ENCODE data around the gene ZFP30. TPM values are rescaled to one million over a fixed set of nuclear protein-coding genes. Genes with fewer than 3 reads are reported as not detected.

ZFP30 gene
- total and polyA plus RNA-seq, 10 of the 15 experiments (the other 5 are each of a cell fraction or from before 2014, with no cell fraction given) = 1.4 to 12.8 (median 5.7) TPM

DNA sequence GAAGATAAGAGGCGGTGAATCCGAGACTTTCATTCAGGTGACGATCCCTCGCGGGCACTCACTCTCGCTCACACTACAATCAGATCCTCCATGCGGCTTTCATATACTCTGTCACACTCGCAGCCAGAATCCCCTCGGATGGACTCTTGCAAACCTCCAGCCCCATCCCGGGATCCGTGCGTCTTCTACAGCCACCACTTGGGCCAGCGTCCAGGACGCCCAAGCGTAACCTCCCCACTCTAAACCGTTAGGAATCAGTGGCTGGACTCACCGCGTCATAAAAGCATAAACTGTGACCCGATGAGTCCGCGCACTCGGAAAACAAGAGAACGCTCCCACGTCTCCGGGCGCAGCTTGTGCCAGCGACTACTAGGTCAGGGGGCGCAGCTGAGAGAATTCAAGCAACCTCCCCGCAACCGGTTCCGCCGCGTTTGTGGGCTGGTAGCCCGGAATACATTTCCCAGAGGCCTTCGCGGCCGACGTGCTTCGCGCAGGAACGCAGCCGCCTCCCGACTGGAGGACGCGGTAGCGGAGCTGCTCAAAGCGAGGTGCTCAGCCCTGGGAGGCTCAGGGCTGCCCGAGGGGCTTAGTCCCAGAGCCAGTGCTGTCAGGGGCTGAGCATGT, 36.7 kb upstream of the ZFP30 start:
- H3K27ac ChIP-seq (ENCODE audit: control insufficient read depth, insufficient read depth) = no peak overlapping the region
- DNase-seq (ENCODE audit: low read depth, low spot score) (peak; percentile 7), ATAC-seq (no peak; the same call in 2 of the 3 replicates), FAIRE-seq (no peak)
- ChIA-PET SMC1A (ENCODE audit: uncharacterized antibody, unreplicated experiment) (no interaction called here), CTCF (no interaction called here), POLR2A (no interaction called here), RAD21 (ENCODE audit: unreplicated experiment) (no interaction called here)
- in situ Hi-C loops (cut with MboI) (no loop called here), intact Hi-C loops (cut with micrococcal nuclease; ENCODE audit: unreplicated experiment) (no loop called here)
- no peaks in the 10 kb centered on the region for H3K27me3 ChIP-seq (replicated peaks in 1 of 2; ENCODE audit: control insufficient read depth in 2 of 2, insufficient read depth in 2 of 2, low read length in 1 of 2)
- TF ChIP-seq CREB1 (IDR thresholded peaks at IDR 0.05; ENCODE audit: low read depth) (peak; percentile 44), POLR2AphosphoS5 (IDR thresholded peaks at IDR 0.05; ENCODE audit: low read length) (no peak), CREM (IDR thresholded peaks at IDR 0.05; ENCODE audit: low read depth) (0 out of 2 replicates have a peak, but pooled peaks have one; percentile 57), POLR2A (IDR thresholded peaks at IDR 0.05; ENCODE audit: low read depth, low read length) (peak; percentile 44; the same call in 1 of the 2 replicates), PKNOX1 (IDR thresholded peaks at IDR 0.05) (no peak), IKZF1 (conservative IDR thresholded peaks at IDR 0.05) (peak; percentile 36; the same call in 1 of the 2 replicates), FOS (IDR thresholded peaks at IDR 0.05; ENCODE audit: borderline replicate concordance, extremely low read depth, insufficient read length) (no peak), HCFC1 (IDR thresholded peaks at IDR 0.05; ENCODE audit: low read length) (peak; percentile 46; the same call in 1 of the 2 replicates), ZZZ3 (IDR thresholded peaks at IDR 0.05; ENCODE audit: control insufficient read depth, insufficient read length, low read depth) (no peak), RAD21 (IDR thresholded peaks at IDR 0.05; ENCODE audit: insufficient read depth, low read depth, low read length) (no peak), SIX5 (IDR thresholded peaks at IDR 0.05; ENCODE audit: low read depth, low read length, severe bottlenecking) (peak; percentile 48), RUNX3 (IDR thresholded peaks at IDR 0.05; ENCODE audit: low read length) (peak; percentile 34; the same call in 1 of the 2 replicates)
- TF ChIP-seq, protein P1, sequence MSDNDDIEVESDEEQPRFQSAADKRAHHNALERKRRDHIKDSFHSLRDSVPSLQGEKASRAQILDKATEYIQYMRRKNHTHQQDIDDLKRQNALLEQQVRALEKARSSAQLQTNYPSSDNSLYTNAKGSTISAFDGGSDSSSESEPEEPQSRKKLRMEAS (IDR thresholded peaks at IDR 0.05; ENCODE audit: low read depth, low read length) = 0 out of 2 replicates have a peak, but pooled peaks have one; percentile 24
- H3K4me2 ChIP-seq (ENCODE audit: control insufficient read depth, insufficient read depth) = peak overlapping the region; percentile 82
- no peaks in the 10 kb centered on the region for H3K79me2 ChIP-seq (ENCODE audit: control insufficient read depth, insufficient read depth, low read length)
- 28% methylated on average over 48 of the region's 48 CpGs for WGBS (ENCODE audit: insufficient coverage, insufficient replicate concordance, low lambda C conversion rate, missing lambda C conversion rate)
- peak overlapping the region; percentile 77 for H2AFZ ChIP-seq (ENCODE audit: control insufficient read depth, low read depth, low read length)
- peaks cover 6% of the 10 kb centered on the region; the same call in 1 of the 3 replicates for H3K9me3 ChIP-seq (replicated peaks; ENCODE audit: control insufficient read depth, insufficient read depth, low read length)
- H3K4me3 ChIP-seq = peak overlapping the region; percentile 58
- H3K4me1 ChIP-seq (ENCODE audit: control insufficient read depth, insufficient read depth, low read length) = no peaks in the 10 kb centered on the region
- peak overlapping the region; percentile 44 for H3K9ac ChIP-seq (ENCODE audit: control insufficient read depth, insufficient read depth, low read length)
- H3K36me3 ChIP-seq (ENCODE audit: control insufficient read depth in 2 of 2, insufficient read depth in 2 of 2, low read length in 1 of 2) = no peaks in the 10 kb centered on the region; a peak in 2 of 4 replicates
- BruUV-seq (replicated peaks) = no TSS peak
- no peaks in the 10 kb centered on the region for H4K20me1 ChIP-seq (ENCODE audit: control insufficient read depth, insufficient read depth)

All from GM12878 (cell line).